GM21423 (cell line): ENCODE data around the gene C12orf42.

Experiments used
- ATAC-seq: cut with Tn5 transposase; IDR thresholded peaks from one replicate; pipeline ENCODE4 v1.9.1; 2021; ENCODE audit warnings: mild to moderate bottlenecking, moderate library complexity; ENCODE audit not compliant: unreplicated experiment

C12orf42 gene

DNA sequence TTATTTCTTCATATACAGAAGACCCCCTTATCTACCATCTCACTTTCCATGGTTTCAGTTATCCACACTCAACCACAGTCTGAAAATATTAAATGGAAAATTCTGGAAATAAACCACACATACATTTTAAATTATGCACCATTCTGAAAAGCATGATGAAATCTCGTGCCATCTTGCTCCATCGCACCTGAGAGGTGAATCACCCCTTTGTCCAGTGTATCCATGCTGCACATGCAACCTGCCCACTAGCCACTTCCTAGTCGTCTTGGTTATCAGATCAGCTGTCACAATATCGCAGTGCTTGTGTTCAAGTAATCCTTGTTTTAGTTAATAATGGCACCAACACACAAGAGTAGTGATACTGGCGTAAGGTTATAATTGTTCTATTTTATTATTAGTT, 145.7 kb downstream of the C12orf42 start:
- no peak for ATAC-seq

GRCh38 chr12:103348935-103349334, 146.8 kb downstream of the C12orf42 start:
- ATAC-seq: no peak

DNA sequence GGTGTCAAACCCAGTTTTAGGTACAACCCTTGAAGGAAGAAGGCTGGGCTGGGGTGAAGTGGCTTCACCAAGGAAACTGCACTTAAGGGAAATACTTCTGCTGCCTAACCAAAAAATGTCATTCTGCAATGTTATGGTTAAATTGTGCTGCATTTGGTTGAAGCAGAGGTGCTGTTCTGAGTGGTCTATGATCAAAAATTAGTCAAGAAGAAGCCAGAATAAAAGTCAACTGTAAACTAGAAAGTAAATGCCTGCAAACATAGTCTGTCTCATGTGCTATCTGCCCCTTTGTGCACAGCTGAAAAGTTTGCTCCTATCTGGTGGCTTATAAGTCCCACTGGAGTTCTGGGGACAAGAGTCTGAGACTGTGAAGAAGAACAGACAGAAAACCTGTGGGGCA, 158.8 kb downstream of the C12orf42 start:
- ATAC-seq: no peak

- no peak for ATAC-seq
Observed at GRCh38 chr12:103334466-103334865, 161.3 kb downstream of the C12orf42 start.

DNA sequence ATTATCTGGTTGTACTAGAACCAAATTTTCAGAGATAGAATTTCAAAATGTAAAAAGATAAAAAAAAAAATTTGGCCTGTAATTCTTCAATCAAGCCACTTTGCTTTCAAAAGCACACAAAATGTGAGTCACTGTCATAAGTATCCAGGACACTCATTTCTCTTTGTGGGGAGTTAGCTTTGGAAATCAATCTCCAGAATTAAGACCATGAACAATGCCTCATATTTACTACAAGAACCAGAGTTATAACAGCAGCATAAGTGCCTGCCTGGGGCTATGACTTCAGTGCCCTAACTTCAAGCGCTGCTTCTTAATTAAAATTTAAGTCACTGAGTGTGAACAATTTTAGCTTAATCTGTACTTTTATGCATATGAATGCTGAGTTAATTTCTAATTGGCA, 162.1 kb downstream of the C12orf42 start:
- ATAC-seq: no peak

- ATAC-seq: no peak
Observed at GRCh38 chr12:103331643-103332042, 164.1 kb downstream of the C12orf42 start.

DNA sequence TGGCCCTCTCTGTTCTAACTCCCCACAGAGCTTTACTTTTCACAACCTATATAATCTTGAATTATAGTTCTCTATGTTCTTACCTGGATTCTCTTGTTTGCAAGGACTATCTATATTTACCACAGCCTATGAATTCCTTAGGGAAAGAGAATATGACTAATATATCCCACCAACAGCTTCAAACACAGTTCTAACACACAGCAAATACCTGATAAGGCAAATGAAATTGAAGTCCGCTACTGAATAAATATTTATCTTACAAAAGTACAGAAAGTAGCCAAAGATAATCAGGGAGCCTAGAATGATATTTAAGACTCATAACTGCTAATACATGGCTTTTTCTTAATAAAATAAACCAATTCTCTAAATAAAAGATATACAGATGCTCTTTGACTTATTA, 165.1 kb downstream of the C12orf42 start:
- ATAC-seq: no peak

GRCh38 chr12:103327676-103328075, 168.1 kb downstream of the C12orf42 start:
- no peak for ATAC-seq

GRCh38 chr12:103326190-103326589, 169.6 kb downstream of the C12orf42 start:
- ATAC-seq: no peak

GRCh38 chr12:103318566-103318965, 177.2 kb downstream of the C12orf42 start:
- no peak for ATAC-seq

- no peak for ATAC-seq
Observed at GRCh38 chr12:103317220-103317619, 178.5 kb downstream of the C12orf42 start.

DNA sequence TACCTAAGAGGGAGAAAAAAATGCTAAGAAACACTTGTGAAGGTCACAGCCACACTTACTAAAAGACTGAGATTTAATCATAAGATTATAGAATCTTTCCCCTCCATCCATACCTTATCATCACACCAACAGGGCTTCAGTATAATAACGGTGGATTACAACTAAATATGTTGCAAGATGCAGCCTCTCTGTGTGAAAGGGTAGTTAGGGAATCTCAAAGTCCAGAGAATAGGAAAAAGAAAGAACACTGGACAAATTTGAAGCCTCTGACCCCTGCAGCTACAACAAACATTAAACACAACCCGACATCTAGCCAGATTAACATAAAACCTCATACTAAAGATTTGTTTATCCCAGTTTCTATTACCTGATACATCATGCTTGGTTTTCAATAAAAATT, 181.0 kb downstream of the C12orf42 start:
- no peak for ATAC-seq

- no peak for ATAC-seq
Observed at GRCh38 chr12:103313894-103314293, 181.9 kb downstream of the C12orf42 start.

GRCh38 chr12:103312742-103313354, 182.9 kb downstream of the C12orf42 start:
- no peak for ATAC-seq

- ATAC-seq: no peak
Observed at GRCh38 chr12:103310546-103311270, 185.1 kb downstream of the C12orf42 start.

- ATAC-seq: no peak
Observed at GRCh38 chr12:103308396-103308795, 187.4 kb downstream of the C12orf42 start.

- ATAC-seq: no peak
Observed at GRCh38 chr12:103303484-103303883, 192.3 kb downstream of the C12orf42 start.

DNA sequence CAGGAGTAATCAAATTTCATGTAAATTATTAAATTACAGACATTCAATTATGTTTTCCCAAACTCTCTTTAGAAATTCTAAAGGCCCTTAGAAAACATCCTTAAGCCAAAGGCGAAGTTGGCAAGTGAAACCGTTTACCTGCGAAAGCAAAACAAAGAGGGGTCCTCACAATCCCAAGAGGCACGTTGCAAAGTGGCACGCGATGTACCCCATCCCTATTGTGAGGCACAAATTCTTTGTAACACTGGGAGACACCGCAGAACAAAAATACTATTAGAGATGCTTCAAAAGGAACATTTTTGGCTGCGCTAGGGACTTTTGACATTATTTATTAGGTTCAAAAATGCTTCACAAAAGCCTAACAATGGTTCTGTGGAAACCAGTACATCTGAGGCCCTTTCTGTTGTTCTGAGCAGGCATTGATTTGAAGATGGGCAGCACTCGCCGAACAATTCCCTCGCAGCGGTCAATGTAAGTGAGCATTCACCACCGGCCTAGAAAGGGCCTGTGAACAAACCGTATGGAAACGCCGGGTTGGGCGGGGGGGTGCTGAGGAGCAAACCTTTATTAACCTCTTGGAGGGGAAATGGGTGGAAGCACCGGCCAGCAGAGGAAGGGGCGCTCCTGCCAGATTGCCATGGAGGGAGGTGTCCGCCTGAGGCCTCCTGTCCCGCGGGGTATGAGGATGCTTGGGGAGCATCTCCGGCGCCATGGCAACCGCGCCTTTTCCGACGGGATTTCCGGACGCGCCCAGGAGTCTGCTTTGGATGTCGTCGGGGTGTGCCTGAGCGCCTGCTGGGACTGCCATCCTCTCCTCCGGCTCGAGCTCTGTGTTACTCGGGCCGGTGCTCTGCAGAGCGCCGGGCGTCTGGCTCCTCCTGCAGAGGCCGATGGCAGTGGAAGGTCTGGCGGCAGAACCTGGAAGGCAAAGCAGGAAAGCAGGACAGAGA, 193.9 kb downstream of the C12orf42 start:
- no peak for ATAC-seq

DNA sequence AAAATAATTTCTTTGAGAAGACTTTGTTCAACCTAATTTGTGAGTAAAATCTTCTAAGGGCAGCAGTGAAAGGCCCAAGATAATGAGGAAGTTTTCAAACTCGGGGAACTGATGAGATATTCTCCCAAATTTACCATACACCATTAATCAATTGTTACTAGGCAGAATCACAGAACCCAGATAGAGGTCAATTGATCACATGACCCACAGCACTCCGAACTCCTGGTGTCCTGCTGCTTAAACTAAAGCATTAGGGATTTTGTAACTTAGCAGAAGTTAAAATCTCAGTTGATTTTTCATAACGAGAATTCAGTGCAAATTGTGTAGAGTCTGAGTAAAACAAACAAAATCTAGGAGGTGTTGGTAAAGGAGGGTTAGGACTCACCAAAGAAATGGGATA, 207.8 kb downstream of the C12orf42 start:
- no peak for ATAC-seq

DNA sequence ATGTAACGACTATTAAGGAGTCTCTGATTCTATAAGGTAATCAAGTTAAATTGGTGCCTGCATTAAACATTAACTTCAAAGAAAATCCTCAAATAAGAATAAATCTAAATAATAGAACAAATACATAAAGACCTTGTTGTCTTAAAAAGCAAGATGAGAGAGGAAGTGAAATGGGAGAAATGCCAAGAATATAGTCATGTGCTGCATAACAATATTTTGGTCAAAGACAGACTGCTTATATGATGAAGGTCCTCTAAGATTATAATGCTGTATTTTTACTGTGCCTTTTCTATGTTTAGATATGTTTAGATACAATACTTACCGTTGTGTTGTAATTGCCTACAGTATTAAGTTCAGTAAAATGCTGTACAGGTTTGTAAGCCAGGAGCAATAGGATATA, 213.6 kb downstream of the C12orf42 start:
- no peak for ATAC-seq

DNA sequence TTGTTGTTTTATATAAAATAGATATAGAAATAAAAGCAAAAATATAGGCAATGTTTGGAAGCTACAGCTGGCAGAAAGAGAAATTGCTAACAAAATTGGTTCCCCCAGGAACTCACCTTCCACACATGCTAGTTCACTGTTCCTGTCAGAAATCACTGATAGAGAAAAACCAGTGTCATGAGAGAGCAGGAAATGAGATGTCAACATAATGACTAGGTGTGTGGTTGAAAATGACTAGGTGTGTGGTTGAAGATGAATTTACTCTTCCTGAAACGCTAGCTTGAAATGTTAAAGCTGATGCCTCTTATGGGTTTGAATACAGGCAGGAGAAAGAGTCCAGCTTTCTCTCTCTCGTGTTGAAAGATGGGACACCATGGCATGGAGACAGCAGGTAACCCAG, 216.3 kb downstream of the C12orf42 start:
- ATAC-seq: peak; percentile 93

GRCh38 chr12:103278329-103278728, 217.4 kb downstream of the C12orf42 start:
- ATAC-seq: no peak
